Fibroblast of the aortic adventitia (primary cell): ENCODE data around the gene SIN3A. TPM values are rescaled to one million over a fixed set of nuclear protein-coding genes. Genes with fewer than 3 reads are reported as not detected.

Experiments used
- DNase-seq: peaks from one replicate; pipeline ENCODE4 v3.0.0-alpha.2; 2010; ENCODE audit warnings: low read depth
- H3K4me3 ChIP-seq: 2 replicates; pipeline ENCODE4 v1.5.1; 2011; ENCODE audit warnings: low read depth, mild to moderate bottlenecking, control low read depth, low read length, moderate library complexity
- CTCF ChIP-seq: IDR thresholded peaks from 2 replicates; pipeline ENCODE4 v1.5.1; 2011; ENCODE audit warnings: mild to moderate bottlenecking, low read length, control low read depth, inconsistent platforms; ENCODE audit not compliant: insufficient read depth
- total RNA-seq: library from RNA; depleted of rRNA; stranded (reverse); fragments of >200 nt; gene quantifications from 2 replicates; pipeline ENCODE4 v1.2.3, GENCODE V29; 2012; ENCODE audit warnings: low replicate concordance

SIN3A gene
- total RNA-seq, 1 donor = 52.9 TPM

DNA sequence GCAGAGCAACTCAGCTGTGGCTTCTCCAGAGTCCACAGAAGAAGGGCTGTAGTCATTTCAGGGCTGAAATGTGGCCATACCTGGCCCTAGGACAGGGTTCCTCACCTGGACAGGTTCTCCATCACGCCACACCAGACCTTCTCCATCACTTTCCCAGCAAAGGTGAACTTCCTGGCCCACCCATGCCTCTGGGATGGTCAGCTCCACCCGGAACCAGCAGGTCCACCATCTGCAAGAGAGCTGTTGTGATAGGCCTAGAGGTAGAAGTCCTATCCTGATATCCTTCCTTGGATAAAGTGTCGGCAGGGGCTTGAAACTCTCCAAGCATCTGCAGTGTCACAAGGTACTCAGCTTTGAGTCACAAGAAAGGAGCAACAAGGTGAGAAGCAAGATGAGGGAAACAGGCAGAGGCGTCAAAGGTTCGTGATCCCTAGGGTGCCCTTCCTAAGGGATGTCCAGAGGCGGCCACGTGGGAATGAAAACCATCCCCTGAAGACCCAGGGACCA is 84.0 kb downstream of the SIN3A start:
- DNase-seq = no peak
- no peak for TF ChIP-seq CTCF
- peak overlapping the region; percentile 83 for H3K4me3 ChIP-seq

DNA sequence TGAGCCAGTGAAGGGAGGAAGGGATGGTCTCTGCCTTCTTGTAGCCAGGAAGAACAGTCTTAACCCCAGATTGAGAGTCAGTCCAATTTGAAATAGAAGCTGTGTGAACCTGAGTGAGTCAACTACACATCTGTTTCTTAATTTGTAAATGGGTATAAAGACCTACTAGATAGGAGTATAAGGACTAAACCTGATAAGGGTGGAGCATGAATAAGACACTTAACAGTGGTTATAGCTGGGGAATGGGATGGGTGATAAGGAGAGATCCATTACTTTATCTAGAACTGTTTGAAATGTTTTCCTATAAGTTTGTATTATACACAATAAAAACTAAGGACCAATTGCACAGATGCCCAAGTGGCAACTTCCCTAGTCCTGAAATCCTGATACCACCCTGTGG is 84.5 kb downstream of the SIN3A start:
- no peak overlapping the region for H3K4me3 ChIP-seq
- no peak for DNase-seq
- TF ChIP-seq CTCF = no peak

- TF ChIP-seq CTCF = no peak
- H3K4me3 ChIP-seq = no peak overlapping the region
- no peak for DNase-seq
Measured at GRCh38 chr15:75366163-75366562, 85.3 kb downstream of the SIN3A start.

DNA sequence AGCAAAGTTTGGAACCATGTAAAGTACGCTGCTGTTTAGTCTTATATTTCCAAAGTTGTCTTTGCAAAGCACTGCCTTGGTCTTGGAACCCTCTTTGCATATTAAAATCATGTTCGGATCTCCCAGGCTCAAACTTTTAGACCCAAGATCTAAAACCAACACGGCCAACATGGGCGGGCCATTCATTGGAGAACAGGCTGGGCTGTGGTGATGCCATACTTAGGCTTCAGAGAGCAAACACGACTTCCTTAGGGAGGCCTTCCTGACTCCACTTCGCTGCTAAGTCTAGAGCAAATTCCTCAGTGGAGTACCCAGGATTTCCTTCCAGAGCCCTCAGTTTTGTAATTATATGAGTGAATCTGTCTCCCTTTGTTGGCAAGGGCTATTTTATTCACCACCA is 86.6 kb downstream of the SIN3A start:
- no peak for DNase-seq
- no peak for TF ChIP-seq CTCF
- H3K4me3 ChIP-seq = no peak overlapping the region

DNA sequence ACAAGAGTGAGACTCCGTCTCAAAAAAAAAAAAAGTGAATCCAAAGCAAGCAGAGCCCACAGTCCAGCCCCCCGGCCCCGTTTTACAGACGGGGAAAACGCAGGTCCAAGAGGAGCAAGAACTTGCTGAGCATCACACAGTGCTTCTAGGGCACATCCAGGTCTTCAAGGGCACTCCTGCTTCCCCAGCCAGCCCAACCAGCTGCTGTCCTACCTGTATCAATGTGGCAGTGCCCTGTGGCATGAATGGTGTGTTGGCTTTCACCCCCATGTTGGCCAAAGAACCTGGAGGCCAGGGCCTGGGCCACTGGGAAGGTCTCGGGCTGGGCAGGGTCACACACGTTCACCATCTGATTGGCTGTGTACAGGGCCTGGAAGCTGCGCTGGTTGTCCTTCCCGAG is 87.7 kb downstream of the SIN3A start:
- TF ChIP-seq CTCF = no peak
- no peak for DNase-seq
- H3K4me3 ChIP-seq = no peak overlapping the region

DNA sequence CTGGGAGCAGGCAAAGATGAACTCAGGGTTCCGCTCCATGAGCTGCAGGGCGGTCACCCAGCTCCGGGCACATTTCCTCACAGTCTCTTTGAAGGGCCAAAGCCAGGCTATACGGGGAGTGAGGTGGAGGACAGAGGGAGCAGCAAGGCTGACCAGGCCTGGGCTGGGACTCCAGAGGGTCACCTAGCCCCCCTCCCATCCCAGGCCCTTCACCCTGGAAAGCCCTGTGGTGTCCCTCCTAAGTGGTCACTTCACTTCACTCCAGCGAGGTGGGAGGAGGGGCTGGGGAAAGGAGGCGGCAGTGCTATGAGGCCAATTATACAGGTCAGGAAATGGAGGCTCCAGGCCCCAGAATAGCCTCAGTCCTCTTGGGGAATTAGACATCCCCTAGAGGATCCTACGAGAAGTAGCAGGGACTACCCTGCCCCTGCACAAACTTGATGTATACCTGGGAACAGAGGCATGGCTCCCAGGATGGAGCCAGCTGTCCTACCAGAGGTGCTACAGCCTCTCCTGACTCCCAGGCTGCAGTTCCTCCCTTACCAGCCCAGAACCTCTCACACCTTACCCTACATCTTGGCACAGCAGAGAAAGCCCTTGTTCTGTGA is 88.7 kb downstream of the SIN3A start:
- no peak overlapping the region for H3K4me3 ChIP-seq
- no peak for TF ChIP-seq CTCF
- no peak for DNase-seq
